GM12878 (cell line): ENCODE results near the gene TNFAIP8L3. TPM values are rescaled to one million over a fixed set of nuclear protein-coding genes. Genes with fewer than 3 reads are reported as not detected.

Experiments
- ATF7 ChIP-seq: fragments of 450-650 bp; IDR thresholded peaks from 2 replicates; pipeline ENCODE4 v1.6.1; 2016; ENCODE audit warnings: low read depth, mild to moderate bottlenecking
- BHLHE40 ChIP-seq, 2 experiments: fragments of 450-650 bp in 1 of 2; IDR thresholded peaks; 2 replicates each; pipeline ENCODE4 v1.6.1; 2011 to 2017; ENCODE audit warnings: low read depth in 2 of 2, borderline replicate concordance in 1 of 2, improper control_type of control experiment in 1 of 2, low read length in 1 of 2, mild to moderate bottlenecking in 1 of 2
- E2F8 ChIP-seq: fragments of 450-650 bp; IDR thresholded peaks from 2 replicates; pipeline ENCODE4 v1.6.1; 2018; ENCODE audit warnings: mild to moderate bottlenecking, low read depth, moderate library complexity; ENCODE audit not compliant: partially characterized antibody
- ESRRA ChIP-seq: IDR thresholded peaks from 2 replicates; pipeline ENCODE4 v1.6.1; 2012; ENCODE audit warnings: mild to moderate bottlenecking, low read length, improper control_type of control experiment
- HSF1 ChIP-seq: fragments of 150-350 bp; IDR thresholded peaks from 2 replicates; pipeline ENCODE4 v1.6.1; 2014; ENCODE audit warnings: mild to moderate bottlenecking, low read depth, low read length
- MXI1 ChIP-seq: fragments of 150-350 bp; IDR thresholded peaks from 2 replicates; pipeline ENCODE4 v1.6.1; 2011; ENCODE audit warnings: low read depth, mild to moderate bottlenecking, inconsistent platforms, low read length, improper control_type of control experiment
- NFXL1 ChIP-seq: fragments of 450-650 bp; IDR thresholded peaks from 2 replicates; pipeline ENCODE4 v1.6.1; 2017; ENCODE audit warnings: antibody characterized with exemption, mild to moderate bottlenecking, borderline replicate concordance
- NRF1 ChIP-seq: conservative IDR thresholded peaks from 2 replicates; pipeline ENCODE4 v1.6.1; 2011; ENCODE audit warnings: mild to moderate bottlenecking, low read depth, low read length, improper control_type of control experiment
- RFX5 ChIP-seq: IDR thresholded peaks from 2 replicates; pipeline ENCODE4 v1.6.1; 2011; ENCODE audit warnings: low read depth, low read length, improper control_type of control experiment
- SUPT20H ChIP-seq: IDR thresholded peaks from 2 replicates; pipeline ENCODE4 v1.6.1; 2011; ENCODE audit warnings: low read depth, mild to moderate bottlenecking, low read length, moderate library complexity, borderline replicate concordance; ENCODE audit not compliant: control insufficient read depth
- ZNF207 ChIP-seq: fragments of 450-650 bp; IDR thresholded peaks from 2 replicates; pipeline ENCODE4 v1.6.1; 2014; ENCODE audit warnings: antibody characterized with exemption, mild to moderate bottlenecking, borderline replicate concordance
- polyA plus RNA-seq, 11 experiments: library from polyadenylated mRNA; depleted of rRNA in 4 of 11; unstranded in 6 of 11; stranded (reverse) in 5 of 11; fragments of >200 nt; fragmentation: Nextera tagmentation in 4 of 11; fragmentation: Illumina TruSeq in 1 of 11; extraction: Ambion mirVana in 4 of 11; extraction: Trizol in 1 of 11; gene quantifications; 1 replicate in 1 of 11; 2 replicates in 10 of 11; pipeline versions ENCODE4 v1.2.1 to v1.2.3, GENCODE V29; 2011 to 2016; ENCODE audit warnings: inconsistent platforms in 2 of 11, missing spikeins in 2 of 11, low read depth in 1 of 11
- total RNA-seq, 4 experiments: library from RNA; depleted of rRNA in 3 of 4; stranded (reverse); fragments of >200 nt in 3 of 4; fragmentation: Illumina TruSeq in 1 of 4; extraction: Trizol in 1 of 4; gene quantifications; 2 replicates each; pipeline versions ENCODE4 v1.2.1 to v1.2.3, GENCODE V29; 2013 to 2021
- TF ChIP-seq, protein P1 (sequence below): fragments of 450-650 bp; IDR thresholded peaks from 2 replicates; pipeline ENCODE4 v1.6.1; 2017; ENCODE audit warnings: low read depth, mild to moderate bottlenecking, moderate library complexity

Gene TNFAIP8L3
- total and polyA plus RNA-seq, 10 of the 15 experiments (the other 5 are each of a cell fraction or from before 2014, with no cell fraction given) = 0.22 TPM; not detected in 9

DNA sequence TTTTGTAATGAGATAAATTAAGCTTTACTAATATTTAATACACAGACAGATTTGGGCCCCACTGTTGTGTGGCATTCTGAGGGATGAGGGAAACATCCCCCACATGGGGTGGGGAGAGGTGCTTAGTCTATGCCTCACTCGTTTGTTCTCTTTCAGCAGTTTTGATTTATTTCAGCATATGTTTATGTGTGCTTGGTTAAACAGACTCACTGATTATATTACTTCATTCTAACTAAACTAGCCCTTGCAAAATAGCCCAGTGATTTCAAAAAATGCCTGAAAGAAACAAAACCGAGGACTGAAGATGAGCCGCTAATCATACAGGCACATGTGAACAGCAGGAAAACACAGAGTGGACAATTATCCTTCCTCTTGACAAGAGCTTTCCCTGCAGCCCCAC is 27.2 kb downstream of the TNFAIP8L3 start (continued):
- TF ChIP-seq ATF7 (no peak), RFX5 (no peak), MXI1 (no peak), NFXL1 (no peak), BHLHE40 (IDR thresholded peaks at IDR 0.05; ENCODE audit: borderline replicate concordance in 1 of 2, low read depth in 2 of 2, low read length in 1 of 2) (no peak), SUPT20H (no peak), HSF1 (no peak), E2F8 (no peak), ZNF207 (no peak), ESRRA (no peak), NRF1 (no peak)
- TF ChIP-seq, protein P1, sequence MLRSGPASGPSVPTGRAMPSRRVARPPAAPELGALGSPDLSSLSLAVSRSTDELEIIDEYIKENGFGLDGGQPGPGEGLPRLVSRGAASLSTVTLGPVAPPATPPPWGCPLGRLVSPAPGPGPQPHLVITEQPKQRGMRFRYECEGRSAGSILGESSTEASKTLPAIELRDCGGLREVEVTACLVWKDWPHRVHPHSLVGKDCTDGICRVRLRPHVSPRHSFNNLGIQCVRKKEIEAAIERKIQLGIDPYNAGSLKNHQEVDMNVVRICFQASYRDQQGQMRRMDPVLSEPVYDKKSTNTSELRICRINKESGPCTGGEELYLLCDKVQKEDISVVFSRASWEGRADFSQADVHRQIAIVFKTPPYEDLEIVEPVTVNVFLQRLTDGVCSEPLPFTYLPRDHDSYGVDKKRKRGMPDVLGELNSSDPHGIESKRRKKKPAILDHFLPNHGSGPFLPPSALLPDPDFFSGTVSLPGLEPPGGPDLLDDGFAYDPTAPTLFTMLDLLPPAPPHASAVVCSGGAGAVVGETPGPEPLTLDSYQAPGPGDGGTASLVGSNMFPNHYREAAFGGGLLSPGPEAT = no peak
